Osteocyte (in vitro differentiated cells): ENCODE results near the gene LIMD2. TPM values are rescaled to one million over a fixed set of nuclear protein-coding genes. Genes with fewer than 3 reads are reported as not detected.

ENCODE experiments used
- DNase-seq: peaks from one replicate; pipeline ENCODE4 v3.0.0; 2021; ENCODE audit warnings: mixed read lengths; ENCODE audit not compliant: unreplicated experiment; ENCODE audit errors: extremely low spot score
- H3K27ac Mint-ChIP-seq: one replicate; pipeline ENCODE4 v1.8.0; 2021; ENCODE audit warnings: mild to moderate bottlenecking, mixed read lengths; ENCODE audit not compliant: unreplicated experiment
- H3K27me3 Mint-ChIP-seq: one replicate; pipeline ENCODE4 v1.8.0; 2021; ENCODE audit warnings: mixed read lengths; ENCODE audit not compliant: unreplicated experiment
- H3K36me3 Mint-ChIP-seq: one replicate; pipeline ENCODE4 v1.8.0; 2021; ENCODE audit warnings: mixed read lengths; ENCODE audit not compliant: unreplicated experiment
- H3K4me1 Mint-ChIP-seq: one replicate; pipeline ENCODE4 v1.8.0; 2021; ENCODE audit warnings: mixed read lengths; ENCODE audit not compliant: unreplicated experiment
- H3K4me3 Mint-ChIP-seq: one replicate; pipeline ENCODE4 v1.8.0; 2021; ENCODE audit warnings: mild to moderate bottlenecking, moderate library complexity, mixed read lengths; ENCODE audit not compliant: unreplicated experiment
- H3K9me3 Mint-ChIP-seq: one replicate; pipeline ENCODE4 v1.8.0; 2021; ENCODE audit warnings: mixed read lengths; ENCODE audit not compliant: unreplicated experiment
- CTCF ChIP-seq: fragments of 200-600 bp; sonication (generic); IDR thresholded peaks from 2 replicates; pipeline ENCODE4 v1.5.0; 2021; ENCODE audit warnings: antibody characterized with exemption, mild to moderate bottlenecking, moderate library complexity
- total RNA-seq: library from RNA; stranded (reverse); gene quantifications from 2 replicates; pipeline ENCODE4 v1.2.1, GENCODE V29; 2021

The LIMD2 gene
- total RNA-seq, 1 donor from 2014 or later: 52.6 TPM

GRCh38 chr17:63649813-63650212, 50.1 kb downstream of the LIMD2 start:
- H3K27me3 Mint-ChIP-seq: no peaks in the 10 kb centered on the region

DNA sequence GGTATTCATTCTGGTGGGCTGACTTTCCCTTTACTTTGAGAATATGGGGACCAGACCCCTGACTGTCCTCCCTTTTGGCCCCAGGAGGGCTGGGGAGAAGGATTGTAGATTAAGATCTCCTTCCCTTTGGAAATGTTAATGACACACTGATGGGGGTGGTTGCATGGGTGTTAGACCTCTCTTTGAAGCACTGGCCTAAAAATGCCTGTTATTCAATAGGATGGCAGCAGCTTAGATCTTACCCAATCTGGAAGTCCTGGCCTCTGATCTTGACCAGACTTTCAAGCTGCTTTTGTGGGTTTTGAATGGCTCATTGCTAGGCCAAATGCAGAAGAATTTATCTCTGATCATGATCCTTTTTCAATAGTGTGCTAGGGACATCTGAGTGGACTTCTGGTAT, 52.0 kb downstream of the LIMD2 start:
- Mint-ChIP-seq H3K4me1 (no peaks in the 10 kb centered on the region), H3K4me3 (no peak overlapping the region), H3K9me3 (no peaks in the 10 kb centered on the region), H3K27me3 (no peaks in the 10 kb centered on the region), H3K27ac (no peak overlapping the region), H3K36me3 (peaks cover 33% of the 10 kb centered on the region)
- no peak for TF ChIP-seq CTCF
- DNase-seq: no peak

More at GRCh38 chr17:63649813-63650212, 50.1 kb downstream of the LIMD2 start:
- no peak for DNase-seq
- no peaks in the 10 kb centered on the region for H3K4me1 Mint-ChIP-seq
- H3K9me3 Mint-ChIP-seq: no peaks in the 10 kb centered on the region
- H3K27ac Mint-ChIP-seq: no peak overlapping the region
- TF ChIP-seq CTCF: no peak
- no peak overlapping the region for H3K4me3 Mint-ChIP-seq
- peaks cover 39% of the 10 kb centered on the region for H3K36me3 Mint-ChIP-seq

DNA sequence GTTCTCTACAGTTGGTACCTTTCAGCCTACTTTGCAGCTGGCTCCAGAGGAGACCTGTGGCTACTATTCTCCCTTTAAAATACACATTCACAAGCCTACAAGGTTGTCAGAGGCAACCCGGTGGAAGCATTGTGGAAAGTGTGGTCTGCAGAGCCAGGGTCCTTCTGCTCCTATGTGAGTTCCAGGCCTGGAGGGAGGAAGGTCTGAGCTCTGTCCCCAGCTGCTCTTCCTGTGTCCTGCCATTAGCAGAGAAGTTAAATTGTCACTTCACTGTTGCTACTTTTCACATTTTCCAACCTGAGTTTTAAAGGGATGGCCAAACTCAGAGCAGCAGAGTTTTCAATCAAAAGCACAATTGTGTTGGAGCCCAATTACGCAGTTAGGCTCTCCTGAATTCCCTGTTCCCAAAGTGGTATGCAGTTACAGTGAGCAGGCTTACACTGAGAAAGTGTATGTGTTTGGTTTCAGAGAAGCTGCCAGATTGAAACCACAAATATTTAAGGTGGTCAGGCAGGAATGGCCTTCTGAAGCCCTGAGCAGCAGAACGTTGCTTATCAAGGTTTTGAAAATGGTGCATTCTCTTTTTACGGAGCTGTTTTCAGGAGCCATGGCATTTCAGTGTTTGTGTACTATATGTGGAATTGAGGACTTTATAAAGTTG, 52.7 kb downstream of the LIMD2 start:
- Mint-ChIP-seq H3K4me1 (no peaks in the 10 kb centered on the region), H3K36me3 (peaks cover 27% of the 10 kb centered on the region), H3K27me3 (no peaks in the 10 kb centered on the region), H3K4me3 (no peak overlapping the region), H3K27ac (no peak overlapping the region), H3K9me3 (no peaks in the 10 kb centered on the region)
- no peak for TF ChIP-seq CTCF
- no peak for DNase-seq

- Mint-ChIP-seq H3K36me3 (peaks cover 23% of the 10 kb centered on the region), H3K27me3 (no peaks in the 10 kb centered on the region)
Measured at GRCh38 chr17:63646488-63646806, 53.5 kb downstream of the LIMD2 start.

More at GRCh38 chr17:63646488-63646806, 53.5 kb downstream of the LIMD2 start:
- no peak for DNase-seq
- no peak overlapping the region for H3K4me3 Mint-ChIP-seq
- H3K27ac Mint-ChIP-seq: no peak overlapping the region
- no peaks in the 10 kb centered on the region for H3K4me1 Mint-ChIP-seq
- H3K9me3 Mint-ChIP-seq: no peaks in the 10 kb centered on the region
- TF ChIP-seq CTCF: no peak

Other genes starting within 250 kb of the LIMD2 start
- gene ACE, start 223.1 kb downstream of the LIMD2 start, total RNA-seq: 0.91 and 1.1 TPM in 2 replicates
- not detected in 2 replicates for gene KCNH6, start 176.8 kb downstream of the LIMD2 start, total RNA-seq
- gene DCAF7, start 149.6 kb downstream of the LIMD2 start, total RNA-seq: 93.9 and 97.4 TPM in 2 replicates
- gene TACO1, start 99.2 kb downstream of the LIMD2 start, total RNA-seq: 20.9 and 23.8 TPM in 2 replicates
- 41.0 and 41.7 TPM in 2 replicates for gene MAP3K3, start 77.7 kb downstream of the LIMD2 start, total RNA-seq
- gene STRADA, start 41.7 kb upstream of the LIMD2 start, total RNA-seq: 42.9 and 50.6 TPM in 2 replicates
- 80.6 and 87.5 TPM in 2 replicates for gene CCDC47, start 73.5 kb upstream of the LIMD2 start, total RNA-seq
- 109 and 123 TPM in 2 replicates for gene DDX42, start 74.0 kb upstream of the LIMD2 start, total RNA-seq
- 98.5 and 106 TPM in 2 replicates for gene PSMC5, start 127.3 kb upstream of the LIMD2 start, total RNA-seq
- gene FTSJ3, start 127.5 kb upstream of the LIMD2 start, total RNA-seq: 36.1 and 37.4 TPM in 2 replicates
- gene SMARCD2, start 142.6 kb upstream of the LIMD2 start, total RNA-seq: 42.6 and 44.7 TPM in 2 replicates
- not detected in 2 replicates for gene CSH2, start 173.6 kb upstream of the LIMD2 start, total RNA-seq
- gene GH2, start 181.8 kb upstream of the LIMD2 start, total RNA-seq: not detected in 2 replicates
- gene CSH1, start 196.4 kb upstream of the LIMD2 start, total RNA-seq: not detected in 2 replicates
- gene CSHL1, start 211.1 kb upstream of the LIMD2 start, total RNA-seq: not detected in 2 replicates
- gene GH1, start 218.7 kb upstream of the LIMD2 start, total RNA-seq: not detected in 2 replicates
- gene CD79B, start 232.2 kb upstream of the LIMD2 start, total RNA-seq: not detected in 2 replicates